IMR-90 (cell line): ENCODE data around the gene MFSD12.

ENCODE experiments used
- BHLHE40 ChIP-seq: fragments of 150-350 bp; IDR thresholded peaks from 2 replicates; pipeline ENCODE4 v1.6.1; 2016; ENCODE audit warnings: mild to moderate bottlenecking, low read depth, low read length
- CEBPB ChIP-seq: IDR thresholded peaks from 2 replicates; pipeline ENCODE4 v1.6.1; 2012; ENCODE audit warnings: low read depth, low read length, improper control_type of control experiment
- FOS ChIP-seq: fragments of 150-350 bp; IDR thresholded peaks from 2 replicates; pipeline ENCODE4 v1.6.1; 2016; ENCODE audit warnings: low read depth, low read length
- MXI1 ChIP-seq: IDR thresholded peaks from 2 replicates; pipeline ENCODE4 v1.6.1; 2012; ENCODE audit warnings: low read depth, mild to moderate bottlenecking, low read length, moderate library complexity, borderline replicate concordance
- POLR2A ChIP-seq: IDR thresholded peaks from 2 replicates; pipeline ENCODE4 v1.6.1; 2012; ENCODE audit warnings: mild to moderate bottlenecking, low read depth, low read length
- RAD21 ChIP-seq: IDR thresholded peaks from 2 replicates; pipeline ENCODE4 v1.6.1; 2012; ENCODE audit warnings: low read length, improper control_type of control experiment
- RFX5 ChIP-seq: IDR thresholded peaks from 2 replicates; pipeline ENCODE4 v1.8.0; 2012; ENCODE audit warnings: low read depth, mild to moderate bottlenecking, low read length, moderate library complexity
- SMC3 ChIP-seq: fragments of 150-350 bp; IDR thresholded peaks from 2 replicates; pipeline ENCODE4 v1.6.1; 2016; ENCODE audit warnings: low read depth, mild to moderate bottlenecking, antibody characterized with exemption, low read length, moderate library complexity
- TF ChIP-seq, protein P1 (sequence below): conservative IDR thresholded peaks from 2 replicates; pipeline ENCODE4 v1.5.1; 2012; ENCODE audit warnings: mild to moderate bottlenecking, low read depth, low read length, improper control_type of control experiment
- TF ChIP-seq, protein P2 (sequence below): fragments of 150-350 bp; IDR thresholded peaks from 2 replicates; pipeline ENCODE4 v1.6.1; 2017; ENCODE audit warnings: mild to moderate bottlenecking, antibody characterized with exemption, low read length, low read depth

DNA sequence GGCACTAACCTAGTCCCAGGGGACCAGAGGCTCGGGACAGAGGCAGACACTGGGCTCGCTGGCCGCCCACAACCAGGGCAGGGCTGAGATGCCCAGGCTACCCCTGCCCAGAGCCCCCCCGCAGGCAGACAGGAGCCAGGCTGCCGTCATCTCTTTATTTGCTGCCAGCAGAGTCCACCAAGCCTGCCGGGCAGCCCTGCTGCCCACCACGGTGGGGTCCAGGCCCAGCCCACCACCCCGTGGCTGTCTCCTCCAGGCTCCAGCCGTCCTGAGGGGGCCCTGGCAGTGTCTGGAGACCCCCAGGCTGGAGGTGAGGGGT is 13.4 kb downstream of the MFSD12 start:
- no peak for TF ChIP-seq MXI1
- no peak for TF ChIP-seq POLR2A
- TF ChIP-seq, protein P1, sequence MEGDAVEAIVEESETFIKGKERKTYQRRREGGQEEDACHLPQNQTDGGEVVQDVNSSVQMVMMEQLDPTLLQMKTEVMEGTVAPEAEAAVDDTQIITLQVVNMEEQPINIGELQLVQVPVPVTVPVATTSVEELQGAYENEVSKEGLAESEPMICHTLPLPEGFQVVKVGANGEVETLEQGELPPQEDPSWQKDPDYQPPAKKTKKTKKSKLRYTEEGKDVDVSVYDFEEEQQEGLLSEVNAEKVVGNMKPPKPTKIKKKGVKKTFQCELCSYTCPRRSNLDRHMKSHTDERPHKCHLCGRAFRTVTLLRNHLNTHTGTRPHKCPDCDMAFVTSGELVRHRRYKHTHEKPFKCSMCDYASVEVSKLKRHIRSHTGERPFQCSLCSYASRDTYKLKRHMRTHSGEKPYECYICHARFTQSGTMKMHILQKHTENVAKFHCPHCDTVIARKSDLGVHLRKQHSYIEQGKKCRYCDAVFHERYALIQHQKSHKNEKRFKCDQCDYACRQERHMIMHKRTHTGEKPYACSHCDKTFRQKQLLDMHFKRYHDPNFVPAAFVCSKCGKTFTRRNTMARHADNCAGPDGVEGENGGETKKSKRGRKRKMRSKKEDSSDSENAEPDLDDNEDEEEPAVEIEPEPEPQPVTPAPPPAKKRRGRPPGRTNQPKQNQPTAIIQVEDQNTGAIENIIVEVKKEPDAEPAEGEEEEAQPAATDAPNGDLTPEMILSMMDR, result no peak
- TF ChIP-seq RFX5, result no peak
- no peak for TF ChIP-seq CEBPB
- no peak for TF ChIP-seq FOS
- TF ChIP-seq, protein P2, sequence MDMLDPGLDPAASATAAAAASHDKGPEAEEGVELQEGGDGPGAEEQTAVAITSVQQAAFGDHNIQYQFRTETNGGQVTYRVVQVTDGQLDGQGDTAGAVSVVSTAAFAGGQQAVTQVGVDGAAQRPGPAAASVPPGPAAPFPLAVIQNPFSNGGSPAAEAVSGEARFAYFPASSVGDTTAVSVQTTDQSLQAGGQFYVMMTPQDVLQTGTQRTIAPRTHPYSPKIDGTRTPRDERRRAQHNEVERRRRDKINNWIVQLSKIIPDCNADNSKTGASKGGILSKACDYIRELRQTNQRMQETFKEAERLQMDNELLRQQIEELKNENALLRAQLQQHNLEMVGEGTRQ, result no peak
- no peak for TF ChIP-seq BHLHE40
- no peak for TF ChIP-seq SMC3
- TF ChIP-seq RAD21, result no peak
